NT2/D1 (cell line): ENCODE results near the gene APBA1.

Experiments used
- SUZ12 ChIP-seq: IDR thresholded peaks from 2 replicates; pipeline ENCODE4 v1.6.1; 2011; ENCODE audit not compliant: insufficient read length, insufficient read depth; ENCODE audit errors: extremely low read depth
- YY1 ChIP-seq: IDR thresholded peaks from 2 replicates; pipeline ENCODE4 v1.6.1; 2011; ENCODE audit not compliant: insufficient read length, insufficient read depth
- ZNF274 ChIP-seq: IDR thresholded peaks from 2 replicates; pipeline ENCODE4 v1.6.1; 2011; ENCODE audit warnings: mild to moderate bottlenecking, low read depth, low read length

- no peak for TF ChIP-seq SUZ12
- no peak for TF ChIP-seq YY1
- no peak for TF ChIP-seq ZNF274
These were observed 24.6 kb upstream of the APBA1 start for GRCh38 chr9:69696802-69697201.
